Measurements from ENCODE around the gene OVOL1.
A peak's percentile ranks its signal among the peaks of the same experiment; 100 is the strongest.

The OVOL1 gene

DNA sequence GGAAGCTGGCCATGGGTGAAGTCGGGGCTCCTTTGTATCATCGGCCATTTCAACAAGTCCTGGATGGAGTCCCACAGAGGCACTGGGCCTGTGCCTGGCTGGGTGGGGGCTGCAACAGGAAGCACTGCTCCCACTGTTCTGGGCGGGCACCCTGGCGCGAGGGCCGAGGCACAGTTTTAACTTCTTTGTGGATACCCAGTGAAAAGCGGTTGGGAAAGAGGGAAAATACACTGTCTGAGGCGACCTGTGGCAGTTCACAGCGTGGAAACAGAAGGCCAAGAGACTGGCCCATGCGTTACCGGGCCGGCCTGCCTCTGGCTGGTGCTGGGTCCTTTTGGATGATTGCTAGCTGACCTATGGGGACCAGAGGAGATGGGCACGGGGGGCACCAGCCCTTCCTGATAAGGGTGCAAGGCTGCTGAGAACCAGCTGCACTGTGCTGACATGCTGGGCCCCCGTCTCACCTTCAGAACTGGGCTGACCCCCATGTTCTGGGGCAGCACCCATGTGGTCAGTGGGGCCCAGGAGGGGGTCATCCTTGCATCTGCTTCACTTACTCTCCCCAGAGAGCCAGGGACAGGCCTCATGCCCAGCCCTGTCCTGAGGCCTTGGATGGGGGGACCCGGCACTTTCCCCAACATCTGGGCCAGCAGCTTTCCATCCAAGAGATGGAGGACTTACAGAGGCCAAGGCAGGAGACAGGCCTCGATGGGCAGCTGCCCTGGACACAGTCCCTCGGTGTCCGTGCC is 4.2 kb downstream of the OVOL1 start:
- no peak for DNase-seq (ENCODE audit: low read depth in 2 of 2, low spot score in 1 of 2)

DNA sequence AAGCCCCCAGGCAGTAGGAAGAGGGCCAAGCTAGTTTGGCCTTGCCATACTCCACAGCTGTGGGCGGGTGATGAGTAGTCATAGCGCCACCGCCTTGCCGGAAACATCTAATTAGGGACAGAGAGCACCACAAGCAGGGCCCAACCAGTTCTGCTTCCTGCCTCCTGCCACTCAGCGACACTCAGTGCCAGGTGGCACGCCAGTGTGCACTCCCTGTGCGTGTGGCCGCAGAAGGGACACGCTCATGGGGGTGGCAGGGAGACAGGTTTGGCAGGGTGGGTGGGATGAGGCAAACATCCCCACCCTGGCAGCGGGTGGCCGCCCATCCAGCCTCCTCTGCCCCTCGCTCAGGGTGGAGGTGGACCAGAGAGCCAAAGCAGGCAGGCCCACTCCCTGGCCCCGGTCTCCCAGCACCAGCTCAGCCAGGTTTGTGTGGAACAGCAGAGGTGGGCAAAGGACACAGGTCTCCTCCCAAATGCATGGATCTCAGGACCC is 4.9 kb downstream of the OVOL1 start:
- peak in 1 of 2 donors; percentile 27 for DNase-seq (ENCODE audit: low read depth in 2 of 2, low spot score in 1 of 2)

DNA sequence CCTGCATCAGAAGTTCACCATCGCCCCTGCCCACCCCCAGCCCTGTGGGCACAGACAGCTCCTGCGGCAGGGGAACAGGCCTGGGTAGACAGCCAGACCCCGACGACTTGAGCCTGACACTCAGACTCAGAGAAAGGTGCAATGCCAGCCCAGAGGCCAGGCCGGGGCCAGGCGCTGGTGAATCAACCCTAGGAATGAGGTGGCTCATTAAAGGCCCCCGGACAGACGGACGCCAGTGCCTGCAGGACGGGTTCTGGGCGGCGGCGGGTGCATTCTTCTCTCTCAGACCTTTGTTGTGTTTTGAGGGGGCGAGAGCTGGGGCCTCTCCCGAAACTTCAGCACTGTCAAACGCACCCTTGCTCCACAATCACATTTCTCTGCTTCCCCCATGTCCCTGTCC is 5.6 kb downstream of the OVOL1 start:
- DNase-seq (ENCODE audit: low read depth in 2 of 2, low spot score in 1 of 2): no peak

DNA sequence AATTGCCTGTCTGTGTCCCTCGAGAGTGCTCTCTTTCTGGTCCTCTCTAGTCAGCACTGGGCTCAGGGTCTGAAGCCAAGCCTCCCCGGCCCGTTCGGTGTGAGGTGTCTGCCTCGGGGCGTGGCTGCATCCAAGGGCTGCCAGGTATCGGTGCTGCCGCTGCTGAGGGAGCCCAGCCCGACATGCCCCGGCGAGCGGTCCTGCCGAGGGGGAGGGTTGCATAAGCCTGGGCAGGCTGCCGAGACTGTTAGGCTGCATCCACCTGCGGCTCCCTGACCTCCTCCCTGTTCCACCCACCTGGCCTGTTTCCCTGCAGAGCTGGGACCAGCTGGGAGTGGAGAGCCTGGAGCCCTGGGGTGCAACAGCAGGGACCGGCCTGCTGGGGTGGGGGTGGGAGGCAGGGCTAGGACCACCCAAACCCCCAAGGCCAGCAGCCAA is 6.3 kb downstream of the OVOL1 start:
- DNase-seq (ENCODE audit: low read depth in 2 of 2, low spot score in 1 of 2): no peak

DNA sequence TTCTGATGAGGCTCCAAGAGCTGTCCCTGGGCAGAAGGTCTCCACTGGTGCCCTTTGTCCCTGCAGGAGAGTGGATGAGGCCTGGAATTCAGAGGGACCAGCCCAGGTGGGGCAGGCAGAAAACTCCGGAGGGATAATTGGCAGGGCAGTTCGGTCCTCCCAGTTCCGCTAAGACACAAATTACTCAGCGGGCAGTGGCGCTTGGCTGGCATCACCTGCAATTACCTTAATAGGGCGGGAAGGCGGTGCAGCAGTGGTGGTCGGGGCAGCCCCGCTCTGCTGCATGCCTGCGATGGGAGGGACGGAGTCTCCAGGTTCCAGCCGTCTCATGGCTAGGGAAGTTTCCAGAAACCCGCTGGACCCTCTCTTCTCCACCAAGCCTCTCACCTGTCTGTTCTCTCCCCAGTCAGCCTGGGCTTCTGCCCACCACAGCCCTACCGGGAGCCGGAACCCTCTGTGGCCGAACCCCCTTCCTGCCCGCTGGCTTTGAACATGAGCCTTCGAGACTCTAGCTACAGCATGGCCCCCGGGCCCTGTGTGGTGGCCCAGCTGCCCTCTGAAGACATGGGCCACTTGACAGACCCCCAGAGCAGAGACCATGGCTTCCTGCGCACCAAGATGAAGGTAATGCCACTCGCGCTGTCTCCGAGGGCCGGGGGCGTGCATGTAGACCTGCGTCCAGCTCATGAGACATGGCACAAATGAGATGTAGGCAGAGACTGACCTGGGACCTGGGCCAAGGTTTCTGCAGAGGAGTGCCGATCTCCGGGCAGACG is 7.0 kb downstream of the OVOL1 start:
- no peak for DNase-seq (ENCODE audit: low read depth in 2 of 2, low spot score in 1 of 2)

DNA sequence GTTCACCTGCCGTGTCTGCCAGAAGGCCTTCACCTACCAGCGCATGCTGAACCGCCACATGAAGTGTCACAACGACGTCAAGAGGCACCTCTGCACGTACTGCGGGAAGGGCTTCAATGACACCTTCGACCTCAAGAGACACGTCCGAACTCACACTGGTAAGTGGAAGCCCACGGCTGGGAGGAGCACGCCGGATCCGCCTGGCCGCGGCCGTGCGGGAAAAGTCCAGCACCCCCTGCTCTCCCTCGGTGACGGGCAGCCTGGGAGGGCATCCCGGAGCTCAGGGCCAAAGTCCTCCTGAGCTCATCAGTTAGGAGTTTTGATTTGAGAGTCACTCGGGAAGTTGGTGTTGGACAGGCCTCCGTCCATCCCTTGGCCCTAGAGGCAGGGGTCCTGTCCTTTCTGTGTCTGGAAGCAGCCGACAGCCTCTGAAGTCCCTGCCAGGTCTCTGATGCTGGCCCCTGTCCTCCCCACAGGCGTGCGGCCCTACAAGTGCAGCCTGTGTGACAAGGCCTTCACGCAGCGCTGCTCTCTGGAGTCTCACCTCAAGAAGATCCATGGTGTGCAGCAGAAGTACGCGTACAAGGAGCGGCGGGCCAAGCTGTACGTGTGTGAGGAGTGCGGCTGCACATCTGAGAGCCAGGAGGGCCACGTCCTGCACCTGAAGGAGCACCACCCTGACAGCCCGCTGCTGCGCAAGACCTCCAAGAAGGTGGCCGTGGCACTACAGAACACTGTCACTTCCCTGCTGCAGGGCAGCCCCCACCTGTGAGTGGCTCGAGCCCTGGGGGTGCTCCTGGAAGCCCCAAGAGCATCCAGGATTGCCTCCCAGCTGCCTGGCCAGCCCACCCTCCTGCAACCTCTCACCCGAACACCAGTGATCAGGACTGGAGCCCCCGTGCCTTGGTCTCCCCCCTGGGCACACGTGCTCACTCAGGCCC is 8.0 kb downstream of the OVOL1 start:
- DNase-seq (ENCODE audit: low read depth in 2 of 2, low spot score in 1 of 2): no peak

DNA sequence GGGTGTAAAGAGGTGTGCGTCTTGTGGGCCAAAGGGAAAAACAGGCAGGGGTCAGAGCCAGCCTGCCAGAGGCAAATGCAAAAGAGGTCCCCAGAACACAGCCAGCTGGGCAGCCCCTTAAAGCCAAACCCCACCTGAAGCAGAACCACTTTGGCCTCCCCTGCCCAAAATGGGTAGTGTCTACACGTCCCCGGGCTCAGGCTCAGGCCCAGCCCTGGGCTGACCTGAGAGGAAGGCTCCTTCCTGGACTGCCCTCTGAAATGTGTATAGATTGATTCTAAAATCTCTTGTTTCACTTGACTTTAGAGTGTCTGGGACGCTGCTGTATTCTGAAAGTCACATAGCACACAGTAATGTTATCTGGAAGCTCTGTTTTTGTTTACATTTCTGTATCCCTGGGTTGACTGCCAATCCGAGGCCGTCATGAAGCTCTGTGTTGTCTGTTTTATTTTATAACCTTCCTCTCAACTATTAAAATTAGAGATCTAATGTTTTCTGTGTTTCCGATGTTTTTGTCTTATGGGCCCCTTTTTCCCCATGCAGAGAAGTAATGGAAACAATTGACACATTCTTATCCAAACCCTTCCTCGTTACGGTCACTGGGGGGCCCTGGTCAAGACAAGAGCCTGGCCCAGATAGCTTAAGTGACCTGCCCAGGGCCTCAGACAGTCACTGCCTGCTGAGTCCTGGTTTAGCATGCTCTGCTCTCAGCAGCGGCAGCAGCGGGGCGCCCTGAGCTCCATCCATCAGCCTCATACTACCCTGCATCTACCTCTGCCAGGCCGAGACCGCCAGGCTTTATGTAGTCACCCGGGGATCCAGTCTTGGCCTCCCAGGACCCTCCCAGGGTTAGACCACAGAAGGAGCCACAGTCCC is 10.1 kb downstream of the OVOL1 start:
- DNase-seq (ENCODE audit: low read depth in 2 of 2, low spot score in 1 of 2): no peak

DNA sequence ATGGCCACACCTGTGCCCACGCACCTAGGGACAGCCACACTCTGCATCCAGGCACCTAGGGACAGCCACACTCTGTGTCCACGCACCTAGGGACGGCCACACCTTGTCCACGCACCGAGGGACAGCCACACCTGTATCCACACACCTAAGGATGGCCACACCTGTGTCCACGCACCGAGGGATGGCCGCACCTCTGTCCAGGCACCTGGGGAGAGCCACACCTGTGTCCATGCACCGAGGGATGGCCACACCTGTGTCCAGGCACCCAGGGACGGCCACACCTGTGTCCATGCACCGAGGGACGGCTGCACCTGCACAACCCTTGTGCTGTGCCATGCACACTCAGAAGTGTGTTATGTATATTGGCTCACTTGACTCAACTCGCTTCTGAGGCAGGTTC is 10.8 kb downstream of the OVOL1 start:
- DNase-seq (ENCODE audit: low read depth in 2 of 2, low spot score in 1 of 2): no peak

DNA sequence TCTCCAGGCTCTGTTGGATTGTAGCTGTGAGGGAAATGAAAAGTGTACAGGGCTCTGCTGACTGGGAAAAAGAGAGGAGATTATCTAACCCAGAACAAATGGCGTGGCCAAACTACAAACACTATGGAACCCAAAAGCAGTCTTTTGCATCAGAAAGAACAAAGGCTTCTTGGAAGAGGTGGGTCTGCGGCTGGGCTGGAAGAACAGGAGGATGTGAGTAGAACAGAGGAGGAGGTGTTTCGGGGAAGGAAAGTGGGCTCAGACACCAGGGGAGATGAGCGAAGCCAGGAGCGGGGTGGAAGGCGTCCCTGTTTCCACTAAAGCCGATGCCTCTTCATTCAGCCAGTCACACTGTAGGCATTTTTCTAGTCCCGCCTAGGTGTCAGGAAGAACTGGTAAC is 12.0 kb downstream of the OVOL1 start:
- DNase-seq (ENCODE audit: low read depth in 2 of 2, low spot score in 1 of 2): no peak

DNA sequence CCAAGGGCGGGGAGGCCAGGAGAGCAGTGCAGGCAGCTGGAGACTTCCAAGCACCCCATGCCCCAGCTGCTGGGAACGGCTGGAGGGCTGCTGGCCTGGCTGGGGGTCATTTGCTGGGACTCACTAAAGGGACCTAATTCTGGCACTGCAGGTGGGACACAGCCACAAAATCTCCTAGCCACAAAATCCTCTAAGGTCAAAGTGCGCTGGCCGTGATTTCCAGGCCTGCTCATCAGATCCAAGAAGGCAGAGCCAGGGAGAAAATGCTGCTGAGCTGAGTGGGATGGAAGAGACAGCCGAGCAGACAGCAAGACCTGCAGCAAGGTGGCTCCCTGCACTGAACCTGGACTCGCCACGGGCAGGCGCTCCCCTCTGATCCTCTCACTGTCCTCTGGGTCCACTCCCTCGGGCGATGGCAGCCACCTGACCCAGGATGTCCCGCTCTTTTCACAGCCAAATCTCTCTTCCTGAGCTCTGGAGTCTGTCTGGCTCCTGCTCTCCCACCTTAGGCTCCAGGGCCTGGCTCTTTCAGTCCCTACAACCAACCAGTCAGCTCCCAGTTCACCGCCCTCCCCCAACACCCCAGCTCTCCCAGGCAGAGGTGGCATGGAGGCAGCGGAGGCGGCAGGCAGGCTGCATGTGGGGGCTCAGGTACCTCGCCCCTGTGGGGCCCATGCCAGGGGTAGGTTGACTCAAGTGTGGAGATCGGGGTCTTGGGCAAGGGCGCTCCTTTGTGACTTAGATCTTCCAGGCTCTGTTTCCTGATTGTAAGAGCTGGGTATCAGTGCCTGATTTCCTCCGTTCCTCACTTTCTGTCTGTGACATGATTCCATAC is 14.5 kb downstream of the OVOL1 start:
- DNase-seq (ENCODE audit: low read depth in 2 of 2, low spot score in 1 of 2): no peak

DNA sequence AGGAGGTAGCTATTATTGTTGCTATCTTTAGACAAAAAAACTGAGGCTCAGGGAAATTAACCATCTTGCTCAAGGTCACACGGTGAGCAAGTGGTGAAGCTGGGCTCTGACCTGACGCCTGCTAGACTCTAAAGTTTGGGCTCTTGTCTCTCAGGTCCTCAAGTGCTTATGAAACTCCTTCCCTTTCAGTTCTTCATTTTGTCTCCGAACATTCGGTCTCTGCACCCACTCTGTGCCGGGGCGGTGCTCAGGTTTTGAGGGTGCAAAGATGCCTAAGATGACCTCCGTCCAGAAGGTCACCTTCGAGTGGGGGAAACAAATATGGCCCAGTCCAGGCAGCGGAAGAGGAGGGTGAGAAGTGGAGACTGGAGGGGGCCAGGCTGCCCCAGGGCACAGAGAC is 16.0 kb downstream of the OVOL1 start:
- no peak for DNase-seq (ENCODE audit: low read depth in 2 of 2, low spot score in 1 of 2)

DNA sequence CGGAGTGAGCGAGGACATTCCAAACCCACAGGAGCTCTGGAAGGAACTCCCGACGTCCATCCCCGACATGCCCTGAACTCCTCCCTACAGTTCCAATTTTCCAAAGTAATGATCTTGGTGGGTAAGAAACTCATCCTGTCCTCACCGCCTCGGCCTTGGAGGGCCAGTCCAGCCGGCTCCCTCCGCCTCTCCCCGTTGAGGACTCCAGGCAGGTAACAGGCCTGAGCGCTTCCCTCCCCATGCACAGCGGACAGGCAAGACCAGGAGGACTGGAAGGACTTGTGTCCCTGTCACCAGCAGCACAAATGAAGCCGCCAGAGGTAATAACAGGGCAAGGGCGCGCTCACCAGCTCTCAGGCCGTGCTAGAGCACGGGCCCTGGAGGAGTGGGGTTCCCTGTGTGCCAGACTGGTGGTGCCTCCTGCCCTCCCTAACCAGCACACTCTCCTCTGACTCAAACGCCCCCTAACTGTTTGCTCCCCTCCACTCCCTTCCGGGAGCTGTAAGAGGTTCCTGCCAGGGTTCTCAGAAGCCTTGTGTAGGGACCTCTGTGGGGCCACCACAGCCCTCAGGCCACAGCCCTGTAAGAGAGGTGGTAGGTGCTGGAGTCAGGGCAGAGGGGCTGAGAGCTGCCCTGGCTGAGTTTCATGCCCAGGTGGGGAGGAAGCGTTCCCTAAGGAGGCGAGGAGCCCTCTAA is 17.1 kb downstream of the OVOL1 start:
- DNase-seq (ENCODE audit: low read depth in 2 of 2, low spot score in 1 of 2): no peak

DNA sequence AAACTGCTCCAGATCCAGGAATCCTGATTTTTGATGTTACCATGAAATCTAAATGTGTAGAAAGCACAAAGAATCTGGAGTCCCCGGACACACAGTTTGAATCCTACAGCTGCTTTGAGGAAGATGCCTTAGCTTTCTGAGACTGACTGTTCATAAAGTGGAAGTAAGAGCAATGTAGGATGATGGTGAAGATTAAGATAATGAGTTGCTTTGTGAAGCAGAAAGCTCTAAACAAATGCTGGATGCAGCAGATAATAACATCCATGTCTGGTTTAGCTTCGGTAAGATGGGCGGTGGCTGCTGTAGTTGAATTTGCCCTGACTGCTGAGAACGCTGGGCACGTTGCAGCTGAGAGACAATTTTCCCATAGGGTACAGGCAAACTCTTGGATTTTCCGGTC is 20.1 kb downstream of the OVOL1 start:
- no peak for DNase-seq (ENCODE audit: low read depth in 2 of 2, low spot score in 1 of 2)

DNA sequence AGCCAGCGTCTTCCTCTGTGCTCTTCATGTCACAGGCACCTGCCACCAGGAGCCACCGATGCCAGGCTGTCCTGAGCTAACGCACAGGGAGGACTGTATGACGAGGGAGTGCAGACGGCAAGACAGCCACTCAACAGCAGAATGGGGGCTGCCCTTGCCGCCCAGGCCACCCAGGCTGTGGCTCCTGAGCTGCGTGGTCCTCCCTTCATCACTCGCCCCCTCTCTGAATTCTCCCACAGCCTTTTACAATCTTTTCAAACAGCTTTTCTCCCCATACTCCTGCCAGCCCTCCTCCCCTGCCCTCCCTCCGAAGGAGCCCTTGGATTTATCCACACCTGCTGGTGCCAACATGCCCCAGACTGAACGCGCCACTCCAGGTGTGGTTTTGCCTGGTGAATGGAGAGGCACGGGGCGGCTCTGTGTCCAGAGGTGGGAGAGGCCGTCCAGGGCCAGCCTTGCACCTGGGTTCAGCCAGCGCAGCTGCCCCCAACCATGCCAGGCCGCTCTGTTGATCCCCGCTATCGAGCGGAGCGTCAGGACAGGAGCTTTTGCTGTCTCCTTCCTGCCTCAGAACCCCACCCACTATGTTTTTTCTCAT is 22.0 kb downstream of the OVOL1 start:
- no peak for DNase-seq (ENCODE audit: low read depth in 2 of 2, low spot score in 1 of 2)

DNA sequence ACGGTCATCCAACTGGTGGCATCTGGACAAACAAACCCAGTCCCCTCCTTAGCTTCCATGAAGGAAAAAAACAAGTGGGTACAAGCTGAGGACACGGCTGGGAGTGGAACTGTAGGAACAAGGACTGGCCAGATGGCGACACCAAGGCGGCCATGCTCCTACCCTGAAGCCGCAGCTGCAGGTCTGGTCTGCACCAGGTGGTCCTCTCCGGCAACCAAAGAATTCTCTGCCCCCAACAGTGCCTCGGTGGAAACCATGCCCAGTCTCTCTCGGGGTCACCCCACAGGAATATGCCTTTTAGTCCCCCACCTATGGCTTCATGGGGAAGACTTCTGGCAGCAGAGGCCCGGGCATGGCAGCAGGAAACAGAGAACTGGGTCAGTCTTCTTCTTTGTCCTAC is 22.6 kb downstream of the OVOL1 start:
- DNase-seq (ENCODE audit: low read depth in 2 of 2, low spot score in 1 of 2): no peak

DNA sequence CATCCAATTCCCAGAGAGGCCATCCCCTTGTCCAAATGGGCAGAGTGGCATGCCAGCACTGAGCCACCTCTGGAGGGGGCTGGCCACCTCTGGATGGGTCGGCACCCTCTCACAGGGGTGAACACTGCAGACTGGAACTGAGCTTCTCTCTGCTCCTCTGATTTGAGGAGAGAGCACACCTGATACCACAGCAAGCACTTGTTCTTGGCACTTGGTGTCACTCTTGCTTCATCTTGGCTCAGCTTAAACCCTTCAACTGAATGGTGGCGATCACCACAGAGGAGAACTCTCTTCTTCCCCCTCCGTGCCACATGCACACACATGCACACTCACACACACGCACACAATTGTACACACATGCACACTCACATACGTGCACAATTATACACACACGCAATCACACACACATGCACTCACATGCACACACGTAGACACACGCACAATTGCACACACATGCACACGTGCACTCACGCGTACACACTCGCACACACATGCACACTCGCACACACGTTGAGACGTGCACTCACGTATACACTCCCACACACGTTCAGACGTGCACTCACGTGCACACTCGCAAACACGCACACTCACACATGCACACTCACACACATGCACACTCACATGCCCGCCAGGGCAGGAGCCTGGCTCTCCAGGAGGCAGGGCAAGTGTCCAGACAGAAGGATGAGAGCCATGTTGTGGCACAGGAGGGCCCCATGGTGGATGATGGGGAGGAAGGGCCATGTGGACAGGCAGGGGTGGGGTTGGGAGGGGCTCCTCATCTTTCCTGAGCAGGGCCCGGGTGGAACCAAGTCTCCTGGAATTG is 23.4 kb downstream of the OVOL1 start:
- DNase-seq (ENCODE audit: low read depth in 2 of 2, low spot score in 1 of 2): no peak

DNA sequence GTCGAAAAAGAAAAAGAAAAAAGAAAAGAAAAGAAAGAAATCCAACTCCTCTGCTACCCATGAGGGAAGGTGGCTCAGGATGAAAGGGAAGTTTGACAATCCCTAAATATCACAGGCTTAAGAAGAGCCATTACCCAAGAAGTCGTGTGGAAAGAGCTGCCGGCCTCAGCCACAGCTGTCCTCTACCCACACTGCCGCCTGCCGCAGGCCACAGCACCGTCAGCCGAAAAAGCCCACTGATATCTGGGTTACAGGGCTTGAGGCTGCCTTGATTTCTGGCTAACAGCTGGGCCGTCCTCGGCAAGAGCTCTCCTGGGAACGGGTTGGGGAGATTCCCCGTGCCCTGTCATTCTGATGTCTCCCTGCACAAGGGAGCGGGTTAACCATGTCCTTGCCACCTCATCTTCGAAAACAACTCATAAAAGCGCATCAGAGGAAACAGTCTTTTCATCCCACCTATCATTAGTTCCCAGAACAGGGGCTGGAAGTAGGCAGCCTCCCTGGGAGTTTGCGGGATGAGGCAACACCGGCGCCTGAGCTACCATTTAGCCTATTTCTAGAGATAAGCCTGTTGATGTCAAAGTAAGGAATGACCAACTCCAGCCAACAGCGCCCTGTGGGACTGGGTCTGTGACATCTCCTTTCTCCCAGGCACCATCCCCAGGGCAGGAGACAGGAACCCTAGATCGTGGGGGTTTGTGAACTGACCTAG is 25.1 kb downstream of the OVOL1 start:
- DNase-seq (ENCODE audit: low read depth in 2 of 2, low spot score in 1 of 2): no peak

All from stimulated activated CD8-positive, alpha-beta memory T cell treated with anti-CD3 and anti-CD28 coated beads, Interleukin-4, amount 100 ng/mL, for 4 hours (primary cell).